Liver (tissue), 3 donors: ENCODE results near the gene GRAMD2B.

ENCODE experiments used
- EGR1 ChIP-seq, 2 donors: IDR thresholded peaks; 2 replicates each; pipeline ENCODE4 v1.6.1; 2016 to 2018; ENCODE audit warnings: antibody characterized with exemption in 2 of 2, low read depth in 2 of 2
- GABPA ChIP-seq, 2 donors: IDR thresholded peaks in 1 of 2; conservative IDR thresholded peaks in 1 of 2; 2 replicates each; pipeline ENCODE4 v1.6.1; 2016; ENCODE audit warnings: antibody characterized with exemption in 2 of 2, mild to moderate bottlenecking in 1 of 2, moderate library complexity in 1 of 2
- HNF4A ChIP-seq, 2 donors: conservative IDR thresholded peaks; 2 replicates each; pipeline ENCODE4 v1.6.1; 2016; ENCODE audit warnings: antibody characterized with exemption in 2 of 2, mild to moderate bottlenecking in 2 of 2
- HNF4G ChIP-seq: IDR thresholded peaks from 2 replicates; pipeline ENCODE4 v1.6.1; 2016; ENCODE audit warnings: antibody characterized with exemption
- JUND ChIP-seq, 2 donors: IDR thresholded peaks; 2 replicates each; pipeline ENCODE4 v1.6.1; 2016; ENCODE audit warnings: antibody characterized with exemption in 2 of 2
- NR2F2 ChIP-seq: IDR thresholded peaks from 2 replicates; pipeline ENCODE4 v1.6.1; 2016; ENCODE audit warnings: antibody characterized with exemption
- RAD21 ChIP-seq, 2 donors: IDR thresholded peaks; 2 replicates each; pipeline ENCODE4 v1.6.1; 2016; ENCODE audit warnings: antibody characterized with exemption in 2 of 2, mild to moderate bottlenecking in 2 of 2
- RXRA ChIP-seq, 2 donors: IDR thresholded peaks; 2 replicates each; pipeline ENCODE4 v1.6.1; 2017 to 2018; ENCODE audit warnings: antibody characterized with exemption in 2 of 2, mild to moderate bottlenecking in 1 of 2
- TAF1 ChIP-seq: conservative IDR thresholded peaks from 2 replicates; pipeline ENCODE4 v1.6.1; 2016; ENCODE audit warnings: antibody characterized with exemption, mild to moderate bottlenecking
- YY1 ChIP-seq: IDR thresholded peaks from 2 replicates; pipeline ENCODE4 v1.6.1; 2016; ENCODE audit warnings: antibody characterized with exemption, mild to moderate bottlenecking
- TF ChIP-seq, protein P1 (sequence below): fragments of 150-350 bp; IDR thresholded peaks from 2 replicates; pipeline ENCODE4 v1.5.1; 2017; ENCODE audit warnings: improper control_type of control experiment, low read depth, low read length; ENCODE audit not compliant: missing input control
- TF ChIP-seq, protein P2 (sequence below): IDR thresholded peaks from 2 replicates; pipeline ENCODE4 v1.6.1; 2016; ENCODE audit warnings: antibody characterized with exemption, mild to moderate bottlenecking
- TF ChIP-seq, protein P3 (sequence below): IDR thresholded peaks from 2 replicates; pipeline ENCODE4 v1.6.1; 2016; ENCODE audit warnings: antibody characterized with exemption
- donor health status: healthy.
- donor health status: healthy.

DNA sequence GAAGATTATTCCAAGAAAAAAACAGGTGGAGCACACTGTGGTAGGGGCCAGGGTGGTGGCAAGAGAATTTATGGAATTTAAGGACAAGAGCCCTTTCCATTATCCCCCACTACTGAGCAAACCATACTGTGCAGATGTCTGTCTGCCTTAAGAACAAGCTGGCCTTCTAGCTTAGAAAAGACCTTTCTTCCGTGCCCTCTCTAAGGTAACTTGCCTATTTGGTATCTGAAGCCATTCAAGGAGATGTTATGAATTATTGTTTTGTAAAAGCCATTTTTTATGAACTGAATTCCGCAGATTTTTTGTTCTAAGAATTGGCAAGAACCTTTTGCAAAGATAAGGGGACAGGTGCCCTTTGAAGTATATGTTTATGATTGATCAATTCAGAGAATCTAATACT, 20.9 kb downstream of the GRAMD2B start:
- TF ChIP-seq, protein P1, sequence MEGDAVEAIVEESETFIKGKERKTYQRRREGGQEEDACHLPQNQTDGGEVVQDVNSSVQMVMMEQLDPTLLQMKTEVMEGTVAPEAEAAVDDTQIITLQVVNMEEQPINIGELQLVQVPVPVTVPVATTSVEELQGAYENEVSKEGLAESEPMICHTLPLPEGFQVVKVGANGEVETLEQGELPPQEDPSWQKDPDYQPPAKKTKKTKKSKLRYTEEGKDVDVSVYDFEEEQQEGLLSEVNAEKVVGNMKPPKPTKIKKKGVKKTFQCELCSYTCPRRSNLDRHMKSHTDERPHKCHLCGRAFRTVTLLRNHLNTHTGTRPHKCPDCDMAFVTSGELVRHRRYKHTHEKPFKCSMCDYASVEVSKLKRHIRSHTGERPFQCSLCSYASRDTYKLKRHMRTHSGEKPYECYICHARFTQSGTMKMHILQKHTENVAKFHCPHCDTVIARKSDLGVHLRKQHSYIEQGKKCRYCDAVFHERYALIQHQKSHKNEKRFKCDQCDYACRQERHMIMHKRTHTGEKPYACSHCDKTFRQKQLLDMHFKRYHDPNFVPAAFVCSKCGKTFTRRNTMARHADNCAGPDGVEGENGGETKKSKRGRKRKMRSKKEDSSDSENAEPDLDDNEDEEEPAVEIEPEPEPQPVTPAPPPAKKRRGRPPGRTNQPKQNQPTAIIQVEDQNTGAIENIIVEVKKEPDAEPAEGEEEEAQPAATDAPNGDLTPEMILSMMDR, result no peak
- no peak for TF ChIP-seq HNF4G
- TF ChIP-seq, protein P2, sequence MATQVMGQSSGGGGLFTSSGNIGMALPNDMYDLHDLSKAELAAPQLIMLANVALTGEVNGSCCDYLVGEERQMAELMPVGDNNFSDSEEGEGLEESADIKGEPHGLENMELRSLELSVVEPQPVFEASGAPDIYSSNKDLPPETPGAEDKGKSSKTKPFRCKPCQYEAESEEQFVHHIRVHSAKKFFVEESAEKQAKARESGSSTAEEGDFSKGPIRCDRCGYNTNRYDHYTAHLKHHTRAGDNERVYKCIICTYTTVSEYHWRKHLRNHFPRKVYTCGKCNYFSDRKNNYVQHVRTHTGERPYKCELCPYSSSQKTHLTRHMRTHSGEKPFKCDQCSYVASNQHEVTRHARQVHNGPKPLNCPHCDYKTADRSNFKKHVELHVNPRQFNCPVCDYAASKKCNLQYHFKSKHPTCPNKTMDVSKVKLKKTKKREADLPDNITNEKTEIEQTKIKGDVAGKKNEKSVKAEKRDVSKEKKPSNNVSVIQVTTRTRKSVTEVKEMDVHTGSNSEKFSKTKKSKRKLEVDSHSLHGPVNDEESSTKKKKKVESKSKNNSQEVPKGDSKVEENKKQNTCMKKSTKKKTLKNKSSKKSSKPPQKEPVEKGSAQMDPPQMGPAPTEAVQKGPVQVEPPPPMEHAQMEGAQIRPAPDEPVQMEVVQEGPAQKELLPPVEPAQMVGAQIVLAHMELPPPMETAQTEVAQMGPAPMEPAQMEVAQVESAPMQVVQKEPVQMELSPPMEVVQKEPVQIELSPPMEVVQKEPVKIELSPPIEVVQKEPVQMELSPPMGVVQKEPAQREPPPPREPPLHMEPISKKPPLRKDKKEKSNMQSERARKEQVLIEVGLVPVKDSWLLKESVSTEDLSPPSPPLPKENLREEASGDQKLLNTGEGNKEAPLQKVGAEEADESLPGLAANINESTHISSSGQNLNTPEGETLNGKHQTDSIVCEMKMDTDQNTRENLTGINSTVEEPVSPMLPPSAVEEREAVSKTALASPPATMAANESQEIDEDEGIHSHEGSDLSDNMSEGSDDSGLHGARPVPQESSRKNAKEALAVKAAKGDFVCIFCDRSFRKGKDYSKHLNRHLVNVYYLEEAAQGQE, result no peak
- TF ChIP-seq, protein P3, sequence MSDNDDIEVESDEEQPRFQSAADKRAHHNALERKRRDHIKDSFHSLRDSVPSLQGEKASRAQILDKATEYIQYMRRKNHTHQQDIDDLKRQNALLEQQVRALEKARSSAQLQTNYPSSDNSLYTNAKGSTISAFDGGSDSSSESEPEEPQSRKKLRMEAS, result no peak
- TF ChIP-seq GABPA (IDR thresholded peaks at IDR 0.05 in 1 of 2, conservative IDR thresholded peaks at IDR 0.05 in 1 of 2), result no peak
- TF ChIP-seq HNF4A (conservative IDR thresholded peaks at IDR 0.05), result no peak
- no peak for TF ChIP-seq YY1
- no peak for TF ChIP-seq NR2F2
- TF ChIP-seq RXRA (IDR thresholded peaks at IDR 0.05), result no peak
- TF ChIP-seq RAD21 (IDR thresholded peaks at IDR 0.05), result no peak
- no peak for TF ChIP-seq JUND (IDR thresholded peaks at IDR 0.05)
- TF ChIP-seq EGR1 (IDR thresholded peaks at IDR 0.05; ENCODE audit: low read depth in 2 of 2), result no peak
- no peak for TF ChIP-seq TAF1
